HCT116 (cell line): ENCODE measurements around the gene MEX3B. TPM values are rescaled to one million over a fixed set of nuclear protein-coding genes. Genes with fewer than 3 reads are reported as not detected.
A peak's percentile ranks its signal among the peaks of the same experiment; 100 is the strongest.

ENCODE experiments used
- ATAC-seq: fragments of 200-7000 bp; cut with Tn5 transposase; 2 replicates; pipeline ENCODE4 v1.9.1; 2020; ENCODE audit warnings: mild to moderate bottlenecking, moderate library complexity
- BruUV-seq: library from RNA; stranded (reverse); fragments of 400-500 nt; replicated peaks from 2 replicates; lab custom pipeline; 2021; lab: Mats Ljungman, UMichigan
- CTCF ChIA-PET: fragments of 300-600 bp; sonication (Branson Sonifier 250); formaldehyde crosslinking; loops from one replicate; lab custom pipeline; 2021; ENCODE audit warnings: antibody characterized with exemption; lab: Charles Lee
- POLR2A ChIA-PET: fragments of 300-600, 350-600 bp; sonication (Branson Sonifier 250); formaldehyde crosslinking; loops from one replicate; lab custom pipeline; 2021; ENCODE audit warnings: antibody characterized with exemption; lab: Charles Lee
- RAD21 ChIA-PET, 2 experiments: fragments of 300-600 bp; sonication (Branson Sonifier 250); formaldehyde crosslinking; loops; one replicate each; lab custom pipeline; 2023; ENCODE audit warnings: low total read pairs in 2 of 2; ENCODE audit not compliant: uncharacterized antibody in 2 of 2, unreplicated experiment in 2 of 2, low non-redundant PET in 1 of 2; lab: Charles Lee
- DNase-seq: peaks from one replicate; pipeline ENCODE4 v3.0.0-alpha.2; 2010; ENCODE audit warnings: low read depth, low spot score
- H2AFZ ChIP-seq: fragments of 200-600 bp; shearing (Covaris generic), sonication (generic); 2 replicates; pipeline ENCODE4 v1.6.1; 2017; ENCODE audit warnings: low read depth, mixed run types, mixed read lengths, antibody characterized with exemption, low read length; ENCODE audit not compliant: poor library complexity, severe bottlenecking
- H3K27ac ChIP-seq: 2 replicates; pipeline ENCODE4 v1.5.1; 2012; ENCODE audit warnings: low read depth, low read length
- H3K27me3 ChIP-seq: fragments of 200-600 bp; sonication (generic); 2 replicates; pipeline ENCODE4 v1.6.1; 2016; ENCODE audit warnings: mixed run types, low read length, mixed read lengths; ENCODE audit not compliant: insufficient read depth
- H3K36me3 ChIP-seq, 2 experiments: fragments of 200-500 bp in 1 of 2; fragments of 200-600 bp in 1 of 2; sonication (Bioruptor generic) in 1 of 2; sonication (generic) in 1 of 2; 2 replicates each; pipeline versions ENCODE4 v1.5.1 to v1.6.1; 2014 to 2016; ENCODE audit warnings: low read length in 2 of 2, inconsistent platforms in 1 of 2, mixed read lengths in 1 of 2, mixed run types in 1 of 2; ENCODE audit not compliant: insufficient read depth in 2 of 2, control insufficient read depth in 1 of 2
- H3K4me1 ChIP-seq, 2 experiments: fragments of 200-600 bp in 1 of 2; sonication (generic) in 1 of 2; 2 replicates each; pipeline versions ENCODE4 v1.5.1 to v1.6.1; 2012 to 2017; ENCODE audit warnings: low read length in 2 of 2, inconsistent platforms in 1 of 2, mild to moderate bottlenecking in 1 of 2, mixed read lengths in 1 of 2, mixed run types in 1 of 2, moderate library complexity in 1 of 2; ENCODE audit not compliant: insufficient read depth in 2 of 2, control insufficient read depth in 1 of 2
- H3K4me2 ChIP-seq: fragments of 200-600 bp; sonication (generic); 2 replicates; pipeline ENCODE4 v1.6.1; 2017; ENCODE audit warnings: mixed run types, low read length, mixed read lengths
- H3K4me3 ChIP-seq, 2 experiments: fragments of 200-600 bp in 1 of 2; sonication (generic) in 1 of 2; replicated peaks in 1 of 2; 2 replicates each; pipeline ENCODE4 v1.5.1; 2011 to 2016; ENCODE audit warnings: low read length in 2 of 2, control low read depth in 1 of 2, low read depth in 1 of 2, mild to moderate bottlenecking in 1 of 2, mixed read lengths in 1 of 2, mixed run types in 1 of 2
- H3K79me2 ChIP-seq: fragments of 200-600 bp; sonication (generic); 2 replicates; pipeline ENCODE4 v1.6.1; 2017; ENCODE audit warnings: mild to moderate bottlenecking, mixed run types, low read length, moderate library complexity, mixed read lengths; ENCODE audit not compliant: insufficient read depth
- H3K9ac ChIP-seq: fragments of 200-600 bp; sonication (generic); 2 replicates; pipeline ENCODE4 v1.6.1; 2016; ENCODE audit warnings: low read length, mixed read lengths
- H3K9me2 ChIP-seq: fragments of 200-600 bp; sonication (generic), shearing (Covaris generic); 2 replicates; pipeline ENCODE4 v1.6.1; 2017; ENCODE audit warnings: mixed run types, mild to moderate bottlenecking, moderate library complexity; ENCODE audit not compliant: insufficient read depth
- H3K9me3 ChIP-seq, 2 experiments: fragments of 200-500 bp in 1 of 2; fragments of 200-600 bp in 1 of 2; sonication (Bioruptor generic) in 1 of 2; sonication (generic) in 1 of 2; 2 replicates each; pipeline ENCODE4 v1.6.1; 2014 to 2017; ENCODE audit warnings: low read length in 2 of 2, mixed read lengths in 2 of 2, inconsistent platforms in 1 of 2, low read depth in 1 of 2, mild to moderate bottlenecking in 1 of 2, mixed run types in 1 of 2, moderate library complexity in 1 of 2; ENCODE audit not compliant: control insufficient read depth in 1 of 2, insufficient read depth in 1 of 2
- H4K20me1 ChIP-seq: fragments of 200-600 bp; sonication (generic), shearing (Covaris generic); 2 replicates; pipeline ENCODE4 v1.6.1; 2017; ENCODE audit warnings: mixed run types, mild to moderate bottlenecking, moderate library complexity; ENCODE audit not compliant: insufficient read depth
- CBX3 ChIP-seq: IDR thresholded peaks from 2 replicates; pipeline ENCODE4 v1.6.1; 2012; ENCODE audit warnings: low read depth
- FOSL1 ChIP-seq: IDR thresholded peaks from 2 replicates; pipeline ENCODE4 v1.6.1; 2012; ENCODE audit warnings: low read depth
- RAD21 ChIP-seq: IDR thresholded peaks from 2 replicates; pipeline ENCODE4 v1.6.1; 2012; ENCODE audit warnings: low read depth, mild to moderate bottlenecking
- YY1 ChIP-seq: IDR thresholded peaks from 2 replicates; pipeline ENCODE4 v1.6.1; 2011; ENCODE audit warnings: low read length, low read depth, moderate library complexity, mild to moderate bottlenecking; ENCODE audit not compliant: insufficient replicate concordance; ENCODE audit errors: extremely low read depth
- intact Hi-C: fragments of 100-400 bp; cut with micrococcal nuclease; formaldehyde crosslinking; loops from 2 replicates; pipeline ENCODE4 v1.10.0; 2022
- total RNA-seq: library from RNA; stranded (reverse); gene quantifications from one replicate; pipeline ENCODE4 v1.2.1, GENCODE V29; 2021; ENCODE audit not compliant: unreplicated experiment
- TF ChIP-seq, protein P1 (sequence below), 3 experiments: fragments of 200-600 bp in 1 of 3; sonication (generic) in 1 of 3; IDR thresholded peaks in 2 of 3; conservative IDR thresholded peaks in 1 of 3; 2 replicates each; pipeline ENCODE4 v1.5.1; 2012 to 2017; ENCODE audit warnings: low read depth in 2 of 3, low read length in 2 of 3, antibody characterized with exemption in 1 of 3, borderline replicate concordance in 1 of 3, control low read depth in 1 of 3, mild to moderate bottlenecking in 1 of 3, mixed read lengths in 1 of 3, mixed run types in 1 of 3, moderate library complexity in 1 of 3; ENCODE audit not compliant: insufficient read depth in 1 of 3
- TF ChIP-seq, protein P2 (sequence below): IDR thresholded peaks from 2 replicates; pipeline ENCODE4 v1.6.1; 2012; ENCODE audit warnings: low read depth

Gene MEX3B
- total RNA-seq, 1 experiment from 2014 or later: 1.9 TPM

DNA sequence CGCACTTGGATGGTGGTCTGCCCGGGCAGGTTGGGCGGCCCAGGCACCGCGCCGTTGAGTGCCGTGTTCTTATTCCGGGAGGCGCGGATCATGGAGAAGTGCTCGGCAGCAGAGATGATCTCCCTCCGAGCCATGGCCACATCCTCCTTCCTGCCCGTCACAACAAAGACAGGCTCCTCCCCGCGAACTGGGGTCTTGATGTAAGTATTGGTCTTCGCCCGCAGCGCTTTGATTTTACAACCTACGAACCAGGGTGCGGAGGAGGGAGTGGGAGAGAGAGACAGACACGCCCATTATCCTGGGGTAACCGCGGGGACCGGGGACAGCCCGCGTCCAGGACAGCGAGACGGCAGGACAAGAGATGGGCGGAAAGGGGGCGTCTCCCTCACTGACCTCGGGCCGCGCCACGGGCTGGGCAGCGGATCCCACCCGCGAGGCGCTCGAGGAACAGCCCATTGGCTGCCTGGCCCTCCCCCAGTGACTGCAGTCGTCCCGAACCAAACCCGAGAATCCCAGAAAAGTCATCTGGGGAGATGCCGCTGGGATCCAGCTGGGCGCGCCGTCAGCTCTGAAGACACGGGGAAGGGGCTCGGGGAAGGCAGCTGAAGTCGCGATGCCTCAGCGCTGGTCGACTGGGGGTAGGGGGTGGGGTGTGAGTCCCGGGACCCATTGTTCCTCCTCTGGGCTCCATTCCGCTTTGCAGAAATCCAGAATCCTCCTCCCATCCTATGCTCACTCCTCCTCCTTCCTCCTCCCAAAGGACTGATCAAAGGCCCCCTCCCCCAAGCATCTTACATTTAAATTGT lies 1.2 kb downstream of the MEX3B start:
- DNase-seq (no peak), ATAC-seq (no peak)
- POLR2A ChIA-PET: no interaction called here
- Histone ChIP-seq H3K4me3 (peak overlapping the region; percentile 61 to 71), H2AFZ (no peak overlapping the region), H3K36me3 (peaks cover 0 to 5% of the 10 kb centered on the region in 2 experiments; a peak in 2 of 4 replicates), H3K4me2 (peak overlapping the region; percentile 98), H3K9ac (peak overlapping the region; percentile 43; the same call in 1 of the 2 replicates), H3K27me3 (no peaks in the 10 kb centered on the region), H3K9me3 (no peaks in the 10 kb centered on the region), H3K27ac (no peak overlapping the region), H3K79me2 (no peaks in the 10 kb centered on the region), H3K4me1 (peaks cover 15 to 21% of the 10 kb centered on the region in 2 experiments), H4K20me1 (no peaks in the 10 kb centered on the region), H3K9me2 (no peaks in the 10 kb centered on the region)
- CTCF ChIA-PET: no interaction called here
- intact Hi-C loops: no loop called here
- RAD21 ChIA-PET: no interaction called here
- BruUV-seq: no TSS peak
- no peak for TF ChIP-seq CBX3
- TF ChIP-seq, protein P1, sequence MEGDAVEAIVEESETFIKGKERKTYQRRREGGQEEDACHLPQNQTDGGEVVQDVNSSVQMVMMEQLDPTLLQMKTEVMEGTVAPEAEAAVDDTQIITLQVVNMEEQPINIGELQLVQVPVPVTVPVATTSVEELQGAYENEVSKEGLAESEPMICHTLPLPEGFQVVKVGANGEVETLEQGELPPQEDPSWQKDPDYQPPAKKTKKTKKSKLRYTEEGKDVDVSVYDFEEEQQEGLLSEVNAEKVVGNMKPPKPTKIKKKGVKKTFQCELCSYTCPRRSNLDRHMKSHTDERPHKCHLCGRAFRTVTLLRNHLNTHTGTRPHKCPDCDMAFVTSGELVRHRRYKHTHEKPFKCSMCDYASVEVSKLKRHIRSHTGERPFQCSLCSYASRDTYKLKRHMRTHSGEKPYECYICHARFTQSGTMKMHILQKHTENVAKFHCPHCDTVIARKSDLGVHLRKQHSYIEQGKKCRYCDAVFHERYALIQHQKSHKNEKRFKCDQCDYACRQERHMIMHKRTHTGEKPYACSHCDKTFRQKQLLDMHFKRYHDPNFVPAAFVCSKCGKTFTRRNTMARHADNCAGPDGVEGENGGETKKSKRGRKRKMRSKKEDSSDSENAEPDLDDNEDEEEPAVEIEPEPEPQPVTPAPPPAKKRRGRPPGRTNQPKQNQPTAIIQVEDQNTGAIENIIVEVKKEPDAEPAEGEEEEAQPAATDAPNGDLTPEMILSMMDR (IDR thresholded peaks at IDR 0.05 in 2 of 3, conservative IDR thresholded peaks at IDR 0.05 in 1 of 3; ENCODE audit: borderline replicate concordance in 1 of 3, insufficient read depth in 1 of 3, low read depth in 2 of 3, low read length in 2 of 3): no peak
- TF ChIP-seq, protein P2, sequence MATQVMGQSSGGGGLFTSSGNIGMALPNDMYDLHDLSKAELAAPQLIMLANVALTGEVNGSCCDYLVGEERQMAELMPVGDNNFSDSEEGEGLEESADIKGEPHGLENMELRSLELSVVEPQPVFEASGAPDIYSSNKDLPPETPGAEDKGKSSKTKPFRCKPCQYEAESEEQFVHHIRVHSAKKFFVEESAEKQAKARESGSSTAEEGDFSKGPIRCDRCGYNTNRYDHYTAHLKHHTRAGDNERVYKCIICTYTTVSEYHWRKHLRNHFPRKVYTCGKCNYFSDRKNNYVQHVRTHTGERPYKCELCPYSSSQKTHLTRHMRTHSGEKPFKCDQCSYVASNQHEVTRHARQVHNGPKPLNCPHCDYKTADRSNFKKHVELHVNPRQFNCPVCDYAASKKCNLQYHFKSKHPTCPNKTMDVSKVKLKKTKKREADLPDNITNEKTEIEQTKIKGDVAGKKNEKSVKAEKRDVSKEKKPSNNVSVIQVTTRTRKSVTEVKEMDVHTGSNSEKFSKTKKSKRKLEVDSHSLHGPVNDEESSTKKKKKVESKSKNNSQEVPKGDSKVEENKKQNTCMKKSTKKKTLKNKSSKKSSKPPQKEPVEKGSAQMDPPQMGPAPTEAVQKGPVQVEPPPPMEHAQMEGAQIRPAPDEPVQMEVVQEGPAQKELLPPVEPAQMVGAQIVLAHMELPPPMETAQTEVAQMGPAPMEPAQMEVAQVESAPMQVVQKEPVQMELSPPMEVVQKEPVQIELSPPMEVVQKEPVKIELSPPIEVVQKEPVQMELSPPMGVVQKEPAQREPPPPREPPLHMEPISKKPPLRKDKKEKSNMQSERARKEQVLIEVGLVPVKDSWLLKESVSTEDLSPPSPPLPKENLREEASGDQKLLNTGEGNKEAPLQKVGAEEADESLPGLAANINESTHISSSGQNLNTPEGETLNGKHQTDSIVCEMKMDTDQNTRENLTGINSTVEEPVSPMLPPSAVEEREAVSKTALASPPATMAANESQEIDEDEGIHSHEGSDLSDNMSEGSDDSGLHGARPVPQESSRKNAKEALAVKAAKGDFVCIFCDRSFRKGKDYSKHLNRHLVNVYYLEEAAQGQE: no peak
- no peak for TF ChIP-seq YY1
- no peak for TF ChIP-seq FOSL1
- no peak for TF ChIP-seq RAD21
